K562 (cell line): ENCODE measurements around the gene AGAP3. TPM values are rescaled to one million over a fixed set of nuclear protein-coding genes. Genes with fewer than 3 reads are reported as not detected.

Experiments used
- HDAC8 ChIP-seq: fragments of 450-650 bp; IDR thresholded peaks from 2 replicates; pipeline ENCODE4 v1.6.1; 2016; ENCODE audit warnings: mild to moderate bottlenecking, missing genetic modification characterization, moderate library complexity, missing compliant biosample characterization
- PCBP2 ChIP-seq: fragments of 200-400 bp; formaldehyde crosslinking; IDR thresholded peaks from 2 replicates; pipeline ENCODE4 v1.6.1; 2018; ENCODE audit warnings: low read length, low read depth, mild to moderate bottlenecking, moderate library complexity; ENCODE audit not compliant: poor library complexity, severe bottlenecking
- STAT5B ChIP-seq: fragments of 250-450 bp; sonication (Bioruptor Pico); IDR thresholded peaks from 2 replicates; pipeline ENCODE4 v1.8.0; 2021; ENCODE audit warnings: mild to moderate bottlenecking, inconsistent platforms
- TEAD4 ChIP-seq, 2 experiments: sonication (generic) in 1 of 2; formaldehyde crosslinking in 1 of 2; IDR thresholded peaks; 2 replicates each; pipeline versions ENCODE4 v1.6.1 to v1.8.0; 2012 to 2022; ENCODE audit warnings: borderline replicate concordance in 1 of 2, inconsistent platforms in 1 of 2, low read length in 1 of 2, mild to moderate bottlenecking in 1 of 2, missing genetic modification reagents in 1 of 2
- TSC22D4 ChIP-seq: fragments of 450-650 bp; IDR thresholded peaks from 2 replicates; pipeline ENCODE4 v1.6.1; 2016; ENCODE audit warnings: missing genetic modification characterization, missing biosample characterization, control low read depth
- ZBTB1 ChIP-seq: sonication (generic); formaldehyde crosslinking; IDR thresholded peaks from 2 replicates; pipeline ENCODE4 v1.8.1; 2023; ENCODE audit warnings: missing genetic modification reagents, low read depth, mild to moderate bottlenecking, borderline replicate concordance
- ZBTB8A ChIP-seq: fragments of 450-650 bp; IDR thresholded peaks from 2 replicates; pipeline ENCODE4 v1.6.1; 2018; ENCODE audit warnings: mild to moderate bottlenecking, moderate library complexity; ENCODE audit not compliant: partially characterized antibody
- ZFX ChIP-seq: sonication (generic); formaldehyde crosslinking; IDR thresholded peaks from 2 replicates; pipeline ENCODE4 v1.8.0; 2022; ENCODE audit warnings: mild to moderate bottlenecking, missing genetic modification reagents, moderate library complexity
- ZNF354B ChIP-seq: fragments of 250-450 bp; sonication (Bioruptor Pico); IDR thresholded peaks from 2 replicates; pipeline ENCODE4 v1.4.0; 2020
- polyA plus RNA-seq, 8 experiments: library from polyadenylated mRNA; depleted of rRNA in 4 of 8; stranded (reverse) in 5 of 8; unstranded in 3 of 8; fragments of >200 nt; fragmentation: Nextera tagmentation in 2 of 8; fragmentation: Illumina TruSeq in 1 of 8; extraction: Ambion mirVana in 2 of 8; extraction: Trizol in 1 of 8; gene quantifications; 2 replicates each; pipeline versions ENCODE4 v1.2.1 to v1.2.3, GENCODE V29; 2011 to 2014; ENCODE audit warnings: inconsistent platforms in 1 of 8, missing spikeins in 1 of 8
- total RNA-seq, 7 experiments: library from RNA; depleted of rRNA in 6 of 7; stranded (reverse); fragments of >200 nt in 6 of 7; fragmentation: Illumina TruSeq in 2 of 7; extraction: Trizol in 2 of 7; gene quantifications; 2 replicates each; pipeline versions ENCODE4 v1.2.1 to v1.2.3, GENCODE V29; 2011 to 2021; ENCODE audit warnings: low replicate concordance in 1 of 7
- TF ChIP-seq, protein P1 (sequence below): fragments of 150-350 bp; IDR thresholded peaks from 2 replicates; pipeline ENCODE4 v1.6.1; 2014; ENCODE audit warnings: low read depth, mild to moderate bottlenecking, low read length, borderline replicate concordance
- TF ChIP-seq, protein P2 (sequence below), 2 experiments: fragments of 450-650 bp in 1 of 2; sonication (generic) in 1 of 2; formaldehyde crosslinking; conservative IDR thresholded peaks; 2 replicates each; pipeline versions ENCODE4 v1.4.0 to v1.8.1; 2020 to 2022; ENCODE audit warnings: mild to moderate bottlenecking in 1 of 2, missing genetic modification reagents in 1 of 2
- TF ChIP-seq, protein P3 (sequence below), 3 experiments: IDR thresholded peaks in 2 of 3; conservative IDR thresholded peaks in 1 of 3; 2 replicates each; pipeline ENCODE4 v1.5.1; 2011 to 2012; ENCODE audit warnings: low read length in 3 of 3, mild to moderate bottlenecking in 3 of 3, control low read depth in 2 of 3, improper control_type of control experiment in 1 of 3, inconsistent platforms in 1 of 3, low read depth in 1 of 3, mixed read lengths in 1 of 3, moderate library complexity in 1 of 3; ENCODE audit not compliant: insufficient read depth in 2 of 3

The AGAP3 gene
- total and polyA plus RNA-seq, 9 of the 15 experiments (the other 6 are each of a cell fraction or from before 2014, with no cell fraction given), result 3.4 to 208 (median 62.2) TPM

DNA sequence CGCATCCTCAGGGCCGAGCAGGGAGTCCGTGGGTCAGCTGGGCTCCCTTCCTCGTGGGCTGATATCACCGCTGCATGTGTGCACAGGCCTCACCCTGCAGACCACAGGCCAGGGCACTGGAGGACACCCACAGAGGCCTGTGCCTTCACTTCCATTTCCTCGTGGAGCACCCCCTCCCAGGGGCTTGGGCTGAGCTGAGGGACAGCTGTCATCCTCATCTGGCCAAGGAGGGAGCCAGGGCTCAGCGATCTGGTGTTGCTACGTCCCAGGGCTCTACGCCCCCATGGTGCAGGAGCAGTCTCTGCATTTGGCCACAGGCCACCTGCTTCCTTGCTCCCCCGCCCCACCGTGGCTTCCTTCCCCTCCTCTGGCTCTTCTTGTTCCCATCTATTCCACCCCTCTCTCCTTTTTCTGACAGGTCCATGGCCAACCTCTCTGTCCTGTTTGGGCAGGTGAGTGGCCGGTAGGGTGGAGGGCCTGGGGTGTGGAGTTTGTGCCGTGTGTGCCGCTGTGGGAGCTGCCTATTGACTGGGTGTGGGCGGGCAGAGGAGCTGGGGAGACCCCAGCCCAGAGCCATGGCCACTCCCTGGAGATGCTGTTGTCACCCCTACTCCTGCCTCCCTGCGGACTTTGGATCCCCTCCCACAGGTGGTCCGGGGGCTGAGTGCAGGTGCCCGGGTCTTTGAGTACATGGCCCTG is 46.3 kb upstream of the AGAP3 start (continued):
- TF ChIP-seq ZNF354B (CRISPR knock-in tag), result no peak
- TF ChIP-seq ZBTB8A, result no peak
- TF ChIP-seq, protein P1, sequence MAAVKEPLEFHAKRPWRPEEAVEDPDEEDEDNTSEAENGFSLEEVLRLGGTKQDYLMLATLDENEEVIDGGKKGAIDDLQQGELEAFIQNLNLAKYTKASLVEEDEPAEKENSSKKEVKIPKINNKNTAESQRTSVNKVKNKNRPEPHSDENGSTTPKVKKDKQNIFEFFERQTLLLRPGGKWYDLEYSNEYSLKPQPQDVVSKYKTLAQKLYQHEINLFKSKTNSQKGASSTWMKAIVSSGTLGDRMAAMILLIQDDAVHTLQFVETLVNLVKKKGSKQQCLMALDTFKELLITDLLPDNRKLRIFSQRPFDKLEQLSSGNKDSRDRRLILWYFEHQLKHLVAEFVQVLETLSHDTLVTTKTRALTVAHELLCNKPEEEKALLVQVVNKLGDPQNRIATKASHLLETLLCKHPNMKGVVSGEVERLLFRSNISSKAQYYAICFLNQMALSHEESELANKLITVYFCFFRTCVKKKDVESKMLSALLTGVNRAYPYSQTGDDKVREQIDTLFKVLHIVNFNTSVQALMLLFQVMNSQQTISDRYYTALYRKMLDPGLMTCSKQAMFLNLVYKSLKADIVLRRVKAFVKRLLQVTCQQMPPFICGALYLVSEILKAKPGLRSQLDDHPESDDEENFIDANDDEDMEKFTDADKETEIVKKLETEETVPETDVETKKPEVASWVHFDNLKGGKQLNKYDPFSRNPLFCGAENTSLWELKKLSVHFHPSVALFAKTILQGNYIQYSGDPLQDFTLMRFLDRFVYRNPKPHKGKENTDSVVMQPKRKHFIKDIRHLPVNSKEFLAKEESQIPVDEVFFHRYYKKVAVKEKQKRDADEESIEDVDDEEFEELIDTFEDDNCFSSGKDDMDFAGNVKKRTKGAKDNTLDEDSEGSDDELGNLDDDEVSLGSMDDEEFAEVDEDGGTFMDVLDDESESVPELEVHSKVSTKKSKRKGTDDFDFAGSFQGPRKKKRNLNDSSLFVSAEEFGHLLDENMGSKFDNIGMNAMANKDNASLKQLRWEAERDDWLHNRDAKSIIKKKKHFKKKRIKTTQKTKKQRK, result no peak
- TF ChIP-seq HDAC8 (tag), result no peak
- TF ChIP-seq TSC22D4 (tag), result no peak
- no peak for TF ChIP-seq PCBP2
- TF ChIP-seq, protein P2, sequence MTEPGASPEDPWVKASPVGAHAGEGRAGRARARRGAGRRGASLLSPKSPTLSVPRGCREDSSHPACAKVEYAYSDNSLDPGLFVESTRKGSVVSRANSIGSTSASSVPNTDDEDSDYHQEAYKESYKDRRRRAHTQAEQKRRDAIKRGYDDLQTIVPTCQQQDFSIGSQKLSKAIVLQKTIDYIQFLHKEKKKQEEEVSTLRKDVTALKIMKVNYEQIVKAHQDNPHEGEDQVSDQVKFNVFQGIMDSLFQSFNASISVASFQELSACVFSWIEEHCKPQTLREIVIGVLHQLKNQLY (CRISPR knock-in tag; conservative IDR thresholded peaks at IDR 0.05), result 0 out of 4 replicates have a peak, but pooled peaks of 1 of the 2 experiments have one; percentile 34
- TF ChIP-seq ZBTB1 (CRISPR knock-in tag), result peak; percentile 52; the same call in 1 of the 2 replicates
- no peak for TF ChIP-seq STAT5B (CRISPR knock-in tag)
- no peak; the same call in 1 of the 2 replicates for TF ChIP-seq ZFX (CRISPR knock-in tag)
- TF ChIP-seq, protein P3, sequence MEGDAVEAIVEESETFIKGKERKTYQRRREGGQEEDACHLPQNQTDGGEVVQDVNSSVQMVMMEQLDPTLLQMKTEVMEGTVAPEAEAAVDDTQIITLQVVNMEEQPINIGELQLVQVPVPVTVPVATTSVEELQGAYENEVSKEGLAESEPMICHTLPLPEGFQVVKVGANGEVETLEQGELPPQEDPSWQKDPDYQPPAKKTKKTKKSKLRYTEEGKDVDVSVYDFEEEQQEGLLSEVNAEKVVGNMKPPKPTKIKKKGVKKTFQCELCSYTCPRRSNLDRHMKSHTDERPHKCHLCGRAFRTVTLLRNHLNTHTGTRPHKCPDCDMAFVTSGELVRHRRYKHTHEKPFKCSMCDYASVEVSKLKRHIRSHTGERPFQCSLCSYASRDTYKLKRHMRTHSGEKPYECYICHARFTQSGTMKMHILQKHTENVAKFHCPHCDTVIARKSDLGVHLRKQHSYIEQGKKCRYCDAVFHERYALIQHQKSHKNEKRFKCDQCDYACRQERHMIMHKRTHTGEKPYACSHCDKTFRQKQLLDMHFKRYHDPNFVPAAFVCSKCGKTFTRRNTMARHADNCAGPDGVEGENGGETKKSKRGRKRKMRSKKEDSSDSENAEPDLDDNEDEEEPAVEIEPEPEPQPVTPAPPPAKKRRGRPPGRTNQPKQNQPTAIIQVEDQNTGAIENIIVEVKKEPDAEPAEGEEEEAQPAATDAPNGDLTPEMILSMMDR (IDR thresholded peaks at IDR 0.05 in 2 of 3, conservative IDR thresholded peaks at IDR 0.05 in 1 of 3; ENCODE audit: insufficient read depth in 2 of 3, low read depth in 1 of 3, low read length in 3 of 3), result peak in 1 of 3 experiments; percentile 11; a peak in 1 of 6 replicates
- no peak for TF ChIP-seq TEAD4 (IDR thresholded peaks at IDR 0.05; ENCODE audit: low read length)
- TF ChIP-seq TEAD4 (CRISPR knock-in tag; IDR thresholded peaks at IDR 0.05; ENCODE audit: borderline replicate concordance), result no peak
